ENCODE data around the gene ZNF761. TPM values are rescaled to one million over a fixed set of nuclear protein-coding genes. Genes with fewer than 3 reads are reported as not detected.

The ZNF761 gene
- total RNA-seq, result 10 to 100 TPM; 11.8 to 15.2 (median 12.6) TPM

GRCh38 chr19:53431399-53432087, at the start of gene ZNF761:
Gene ZNF761 (plus strand): TSS chr19:53431984. CDS start chr19:53447269, 15,285 bp downstream.
- intact Hi-C loops (cut with DNase I), result loop anchor here (5.0 to 10.0 kb wide), 2 partner anchors 39 to 83 kb away; no protein-coding TSS in a partner anchor
- peak; percentile 98 for DNase-seq
- Histone ChIP-seq H3K36me3 (no peaks in the 10 kb centered on the region), H3K9me3 (no peaks in the 10 kb centered on the region), H3K4me3 (replicated peaks in 1 of 3) (peak within 1 kb of the TSS; percentile 20 to 66 (median 52)), H3K27ac (peak within 1 kb of the TSS; percentile 39 to 95 (median 69)), H3K4me1 (peaks cover 5 to 8% of the 10 kb centered on the region in 2 donors), H3K27me3 (no peaks in the 10 kb centered on the region)
- 1% methylated on average over 28 to 32 of the region's 46 CpGs for WGBS, 2 donors
- TF ChIP-seq POLR2A (IDR thresholded peaks at IDR 0.05) (peak in 1 of 2 donors; percentile 80), CTCF (IDR thresholded peaks at IDR 0.05) (peak in 3 of 6 experiments; percentile 20 to 43 (median 25))

GRCh38 chr19:53388168-53388567, 43.6 kb upstream of the ZNF761 start:
- Histone ChIP-seq H3K27ac (no peak overlapping the region), H3K4me3 (replicated peaks in 1 of 3) (no peak overlapping the region), H3K27me3 (no peaks in the 10 kb centered on the region), H3K4me1 (no peaks in the 10 kb centered on the region), H3K36me3 (no peaks in the 10 kb centered on the region), H3K9me3 (no peaks in the 10 kb centered on the region)
- no peak for DNase-seq
- WGBS, 2 donors, result 75 to 85% methylated on average over 3 of the region's 3 CpGs
- intact Hi-C loops (cut with DNase I), result no loop called here
- no peak for TF ChIP-seq POLR2A (IDR thresholded peaks at IDR 0.05)
- TF ChIP-seq CTCF (IDR thresholded peaks at IDR 0.05), result no peak

GRCh38 chr19:53388904-53389303, 42.9 kb upstream of the ZNF761 start:
- H3K27me3 ChIP-seq, result no peaks in the 10 kb centered on the region
- no peaks in the 10 kb centered on the region for H3K4me1 ChIP-seq
- no peak overlapping the region for H3K4me3 ChIP-seq (replicated peaks in 1 of 3)
- DNase-seq, result no peak
- H3K9me3 ChIP-seq, result no peaks in the 10 kb centered on the region
- H3K36me3 ChIP-seq, result no peaks in the 10 kb centered on the region
- intact Hi-C loops (cut with DNase I), result no loop called here
- no peak overlapping the region for H3K27ac ChIP-seq
- TF ChIP-seq POLR2A (IDR thresholded peaks at IDR 0.05) (no peak), CTCF (IDR thresholded peaks at IDR 0.05) (no peak)
- WGBS, 2 donors, result 94 to 98% methylated on average over 5 of the region's 5 CpGs

GRCh38 chr19:53389571-53389970, 42.2 kb upstream of the ZNF761 start:
- intact Hi-C loops (cut with DNase I), result no loop called here
- DNase-seq, result no peak
- Histone ChIP-seq H3K4me1 (peaks cover 0 to 5% of the 10 kb centered on the region in 2 donors), H3K27ac (no peak overlapping the region), H3K27me3 (no peaks in the 10 kb centered on the region), H3K36me3 (no peaks in the 10 kb centered on the region), H3K9me3 (no peaks in the 10 kb centered on the region), H3K4me3 (replicated peaks in 1 of 3) (no peak overlapping the region)
- TF ChIP-seq POLR2A (IDR thresholded peaks at IDR 0.05) (no peak), CTCF (IDR thresholded peaks at IDR 0.05) (no peak)
- 65 to 76% methylated on average over 8 of the region's 8 CpGs for WGBS, 2 donors

- TF ChIP-seq CTCF (IDR thresholded peaks at IDR 0.05) (no peak), POLR2A (IDR thresholded peaks at IDR 0.05) (no peak)
- no peaks in the 10 kb centered on the region for H3K27me3 ChIP-seq
- H3K4me3 ChIP-seq (replicated peaks in 1 of 3), result no peak overlapping the region
- H3K4me1 ChIP-seq, result peaks cover 0 to 6% of the 10 kb centered on the region in 2 donors
- intact Hi-C loops (cut with DNase I), result loop anchor here (5.0 kb wide), 1 partner anchor 42 kb away; the partner anchor contains the start of gene ZNF761
- no peaks in the 10 kb centered on the region for H3K36me3 ChIP-seq
- DNase-seq, result peak; percentile 23 to 24
- 24 to 31% methylated on average over 21 to 22 of the region's 22 CpGs for WGBS, 2 donors
- no peak overlapping the region for H3K27ac ChIP-seq
- H3K9me3 ChIP-seq, result no peaks in the 10 kb centered on the region
Measured at GRCh38 chr19:53389978-53390377, 41.8 kb upstream of the ZNF761 start.

Data from thyroid gland (tissue), 4 donors.